Neural crest cell (in vitro differentiated cells): ENCODE measurements around the gene SLC4A3. TPM values are rescaled to one million over a fixed set of nuclear protein-coding genes. Genes with fewer than 3 reads are reported as not detected.

Experiments
- DNase-seq: peaks from one replicate; pipeline ENCODE4 v3.0.0; 2021; ENCODE audit warnings: low read depth, mixed read lengths, low spot score
- H3K27ac Mint-ChIP-seq: one replicate; pipeline ENCODE4 v1.8.0; 2021; ENCODE audit warnings: mild to moderate bottlenecking, mixed read lengths; ENCODE audit not compliant: unreplicated experiment
- H3K27me3 Mint-ChIP-seq: 2 replicates; pipeline ENCODE4 v1.8.0; 2021; ENCODE audit warnings: low read depth, mild to moderate bottlenecking, mixed read lengths
- H3K36me3 Mint-ChIP-seq: 2 replicates; pipeline ENCODE4 v1.8.0; 2021; ENCODE audit warnings: low read depth, mild to moderate bottlenecking, mixed read lengths
- H3K4me1 Mint-ChIP-seq: 2 replicates; pipeline ENCODE4 v1.8.0; 2021; ENCODE audit warnings: mixed read lengths
- H3K4me3 Mint-ChIP-seq: one replicate; pipeline ENCODE4 v1.8.0; 2021; ENCODE audit warnings: mild to moderate bottlenecking, mixed read lengths
- H3K9me3 Mint-ChIP-seq: 2 replicates; pipeline ENCODE4 v1.8.0; 2021; ENCODE audit warnings: mixed read lengths
- CTCF ChIP-seq: fragments of 200-600 bp; sonication (generic); conservative IDR thresholded peaks from 2 replicates; pipeline ENCODE4 v1.5.0; 2021; ENCODE audit warnings: antibody characterized with exemption, mild to moderate bottlenecking
- total RNA-seq: library from RNA; stranded (reverse); gene quantifications from 2 replicates; pipeline ENCODE4 v1.2.1, GENCODE V29; 2021

Gene SLC4A3
- total RNA-seq, 1 donor from 2014 or later = 11.4 TPM

- Mint-ChIP-seq H3K27me3 (peaks cover 20% of the 10 kb centered on the region), H3K4me1 (peaks cover 6% of the 10 kb centered on the region), H3K36me3 (no peaks in the 10 kb centered on the region), H3K27ac (no peak overlapping the region), H3K4me3 (peak overlapping the region; percentile 68), H3K9me3 (no peaks in the 10 kb centered on the region)
- no peak for TF ChIP-seq CTCF
- DNase-seq = no peak
Measured at GRCh38 chr2:219628235-219628985, 980 bp downstream of the SLC4A3 start.

- DNase-seq = no peak
- H3K27ac Mint-ChIP-seq = no peak overlapping the region
- H3K9me3 Mint-ChIP-seq = no peaks in the 10 kb centered on the region
- H3K4me1 Mint-ChIP-seq = peaks cover 6% of the 10 kb centered on the region
- no peaks in the 10 kb centered on the region for H3K36me3 Mint-ChIP-seq
- TF ChIP-seq CTCF = no peak
- no peak overlapping the region for H3K4me3 Mint-ChIP-seq
- H3K27me3 Mint-ChIP-seq = peaks cover 11% of the 10 kb centered on the region
Measured at GRCh38 chr2:219628986-219629901, 1.8 kb downstream of the SLC4A3 start.

- Mint-ChIP-seq H3K36me3 (no peaks in the 10 kb centered on the region), H3K27ac (no peak overlapping the region), H3K9me3 (no peaks in the 10 kb centered on the region), H3K4me3 (peak overlapping the region; percentile 56), H3K27me3 (peaks cover 11% of the 10 kb centered on the region), H3K4me1 (peaks cover 6% of the 10 kb centered on the region)
- DNase-seq = no peak
- no peak for TF ChIP-seq CTCF
Measured at GRCh38 chr2:219629976-219630695, 2.7 kb downstream of the SLC4A3 start.

- Mint-ChIP-seq H3K27ac (no peak overlapping the region), H3K27me3 (peaks cover 11% of the 10 kb centered on the region), H3K9me3 (no peaks in the 10 kb centered on the region), H3K4me3 (peak overlapping the region; percentile 56), H3K36me3 (no peaks in the 10 kb centered on the region), H3K4me1 (peaks cover 6% of the 10 kb centered on the region)
- no peak for TF ChIP-seq CTCF
- DNase-seq = no peak
Measured at GRCh38 chr2:219630770-219631405, 3.5 kb downstream of the SLC4A3 start.

GRCh38 chr2:219631406-219631891 is 4.0 kb downstream of the SLC4A3 start:
- Mint-ChIP-seq H3K4me3 (no peak overlapping the region), H3K27me3 (peaks cover 6% of the 10 kb centered on the region), H3K4me1 (peaks cover 6% of the 10 kb centered on the region), H3K27ac (no peak overlapping the region), H3K9me3 (no peaks in the 10 kb centered on the region), H3K36me3 (no peaks in the 10 kb centered on the region)
- no peak for TF ChIP-seq CTCF
- no peak for DNase-seq
